Measurements from ENCODE around the gene TLE1. TPM values are rescaled to one million over a fixed set of nuclear protein-coding genes. Genes with fewer than 3 reads are reported as not detected.
A peak's percentile ranks its signal among the peaks of the same experiment; 100 is the strongest.

The TLE1 gene
- total RNA-seq, 1 experiment from 2014 or later: 49.0 TPM

DNA sequence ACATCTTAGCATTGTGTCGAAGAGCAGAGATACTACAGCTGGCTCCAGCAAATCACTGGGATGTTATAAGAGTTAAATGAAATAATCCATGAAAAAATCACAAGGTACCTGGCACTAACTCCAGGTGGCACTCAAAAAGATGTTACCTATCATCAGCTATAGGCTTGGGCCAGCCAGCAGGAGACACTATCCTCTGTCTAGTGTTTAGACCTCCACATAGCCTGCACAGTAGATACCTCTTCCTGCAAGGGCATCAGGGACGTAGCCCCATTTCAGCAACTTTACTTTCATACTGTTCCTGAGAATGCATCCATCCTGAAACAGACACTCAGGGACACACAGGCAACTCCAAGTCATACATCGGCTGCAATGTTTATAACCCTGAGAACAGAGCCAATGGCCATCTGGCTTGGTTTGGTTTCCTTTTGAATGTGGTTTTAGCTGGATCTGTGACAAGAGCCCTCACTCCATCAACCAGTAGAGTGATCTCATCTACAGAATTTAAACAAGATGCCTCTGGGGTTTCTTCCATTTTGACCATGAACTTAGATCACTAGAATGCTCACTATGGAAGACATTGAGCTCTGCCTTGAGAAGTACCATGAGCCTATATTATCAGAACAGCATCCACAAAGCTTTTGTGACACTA is 69.9 kb downstream of the TLE1 start:
- DNase-seq: no peak
- Histone ChIP-seq H3K4me1 (ENCODE audit: insufficient read depth, low read length) (no peaks in the 10 kb centered on the region), H3K4me3 (ENCODE audit: low read length) (no peak overlapping the region), H3K27ac (ENCODE audit: low read length) (no peak overlapping the region), H3K9ac (ENCODE audit: low read length) (no peak overlapping the region), H3K9me3 (ENCODE audit: low read length) (no peaks in the 10 kb centered on the region), H2AFZ (ENCODE audit: low read length) (no peak overlapping the region), H4K20me1 (ENCODE audit: low read length) (no peaks in the 10 kb centered on the region), H3K36me3 (ENCODE audit: low read depth, low read length) (peaks cover 5% of the 10 kb centered on the region; the same call in 1 of the 2 replicates), H3K79me2 (ENCODE audit: low read length) (no peaks in the 10 kb centered on the region), H3K4me2 (ENCODE audit: low read length) (no peak overlapping the region), H3K27me3 (ENCODE audit: low read length) (no peaks in the 10 kb centered on the region), H3F3A (ENCODE audit: low read length, unreplicated experiment) (no peaks in the 10 kb centered on the region), H3K9me2 (replicated peaks; ENCODE audit: low read length) (no peaks in the 10 kb centered on the region)
- TF ChIP-seq, protein P1, sequence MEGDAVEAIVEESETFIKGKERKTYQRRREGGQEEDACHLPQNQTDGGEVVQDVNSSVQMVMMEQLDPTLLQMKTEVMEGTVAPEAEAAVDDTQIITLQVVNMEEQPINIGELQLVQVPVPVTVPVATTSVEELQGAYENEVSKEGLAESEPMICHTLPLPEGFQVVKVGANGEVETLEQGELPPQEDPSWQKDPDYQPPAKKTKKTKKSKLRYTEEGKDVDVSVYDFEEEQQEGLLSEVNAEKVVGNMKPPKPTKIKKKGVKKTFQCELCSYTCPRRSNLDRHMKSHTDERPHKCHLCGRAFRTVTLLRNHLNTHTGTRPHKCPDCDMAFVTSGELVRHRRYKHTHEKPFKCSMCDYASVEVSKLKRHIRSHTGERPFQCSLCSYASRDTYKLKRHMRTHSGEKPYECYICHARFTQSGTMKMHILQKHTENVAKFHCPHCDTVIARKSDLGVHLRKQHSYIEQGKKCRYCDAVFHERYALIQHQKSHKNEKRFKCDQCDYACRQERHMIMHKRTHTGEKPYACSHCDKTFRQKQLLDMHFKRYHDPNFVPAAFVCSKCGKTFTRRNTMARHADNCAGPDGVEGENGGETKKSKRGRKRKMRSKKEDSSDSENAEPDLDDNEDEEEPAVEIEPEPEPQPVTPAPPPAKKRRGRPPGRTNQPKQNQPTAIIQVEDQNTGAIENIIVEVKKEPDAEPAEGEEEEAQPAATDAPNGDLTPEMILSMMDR (conservative IDR thresholded peaks at IDR 0.05; ENCODE audit: low read depth, low read length): 0 out of 2 replicates have a peak, but pooled peaks have one; percentile 15
- TF ChIP-seq EZH2phosphoT487 (IDR thresholded peaks at IDR 0.05; ENCODE audit: borderline replicate concordance, low read length) (no peak), EZH2 (IDR thresholded peaks at IDR 0.05; ENCODE audit: low read length, unreplicated experiment) (no peak)
- POLR2A ChIA-PET (ENCODE audit: unreplicated experiment): interaction anchor here (0.6 kb wide), 1 partner anchor 51 kb away, joined by 4 read pairs; no protein-coding TSS in a partner anchor
- BruUV-seq (replicated peaks): no TSS peak
- intact Hi-C loops (cut with micrococcal nuclease): loop anchor here (10.0 kb wide), 1 partner anchor 495 kb away; no protein-coding TSS in a partner anchor
- ATAC-seq: no peak
- CTCF ChIA-PET: no interaction called here

DNA sequence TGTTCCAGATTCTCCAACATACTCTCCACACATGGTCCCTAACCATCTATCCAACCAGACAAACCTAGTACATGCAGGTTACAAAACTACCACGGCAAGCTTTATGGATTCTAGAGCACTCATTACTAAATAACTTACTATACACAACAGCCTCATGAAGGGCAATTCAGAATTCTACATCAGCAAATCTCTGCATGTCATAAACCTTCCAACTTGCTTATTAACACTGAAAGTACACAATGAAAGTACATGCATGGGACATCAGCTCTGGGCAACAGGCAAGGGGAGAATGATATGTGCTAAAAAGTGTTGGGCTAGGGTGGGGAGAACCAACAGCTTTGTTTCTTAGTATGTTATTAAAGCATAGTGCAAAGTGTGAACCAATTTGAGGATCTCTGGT is 70.4 kb downstream of the TLE1 start:
- Histone ChIP-seq H3K4me3 (ENCODE audit: low read length) (no peak overlapping the region), H3K4me1 (ENCODE audit: insufficient read depth, low read length) (no peaks in the 10 kb centered on the region), H3K9me3 (ENCODE audit: low read length) (no peaks in the 10 kb centered on the region), H3F3A (ENCODE audit: low read length, unreplicated experiment) (no peaks in the 10 kb centered on the region), H4K20me1 (ENCODE audit: low read length) (no peaks in the 10 kb centered on the region), H3K9me2 (replicated peaks; ENCODE audit: low read length) (no peaks in the 10 kb centered on the region), H3K79me2 (ENCODE audit: low read length) (no peaks in the 10 kb centered on the region), H2AFZ (ENCODE audit: low read length) (no peak overlapping the region), H3K27ac (ENCODE audit: low read length) (no peak overlapping the region), H3K4me2 (ENCODE audit: low read length) (no peak overlapping the region), H3K36me3 (ENCODE audit: low read depth, low read length) (peaks cover 5% of the 10 kb centered on the region; the same call in 1 of the 2 replicates), H3K9ac (ENCODE audit: low read length) (no peak overlapping the region), H3K27me3 (ENCODE audit: low read length) (no peaks in the 10 kb centered on the region)
- BruUV-seq (replicated peaks): no TSS peak
- POLR2A ChIA-PET (ENCODE audit: unreplicated experiment): no interaction called here
- ATAC-seq: no peak
- CTCF ChIA-PET: no interaction called here
- TF ChIP-seq, protein P1 (conservative IDR thresholded peaks at IDR 0.05; ENCODE audit: low read depth, low read length): no peak
- TF ChIP-seq EZH2phosphoT487 (IDR thresholded peaks at IDR 0.05; ENCODE audit: borderline replicate concordance, low read length) (no peak), EZH2 (IDR thresholded peaks at IDR 0.05; ENCODE audit: low read length, unreplicated experiment) (no peak)
- intact Hi-C loops (cut with micrococcal nuclease): no loop called here
- no peak for DNase-seq

DNA sequence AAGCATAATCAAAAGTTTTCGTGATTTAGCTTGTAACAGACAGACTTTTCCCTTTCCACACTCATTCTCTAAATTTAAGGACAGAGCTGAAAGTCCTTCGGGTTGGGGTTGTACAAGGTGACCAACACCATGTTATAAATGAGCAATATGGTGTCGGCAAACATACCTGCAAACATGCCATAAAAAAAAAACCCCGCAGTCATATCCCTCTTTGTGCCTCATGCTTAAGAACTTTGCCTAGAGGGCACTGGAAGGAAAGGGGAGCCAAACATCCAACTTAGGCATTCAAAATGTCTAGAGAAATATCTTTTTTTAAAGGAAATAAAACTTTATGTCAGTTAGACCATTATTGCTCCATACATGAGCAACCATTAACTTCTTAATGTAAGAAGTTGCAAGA is 73.2 kb downstream of the TLE1 start:
- Histone ChIP-seq H3K9ac (ENCODE audit: low read length) (no peak overlapping the region), H3K36me3 (ENCODE audit: low read depth, low read length) (peaks cover 11% of the 10 kb centered on the region; the same call in 1 of the 2 replicates), H2AFZ (ENCODE audit: low read length) (no peak overlapping the region), H3K27me3 (ENCODE audit: low read length) (no peaks in the 10 kb centered on the region), H3K27ac (ENCODE audit: low read length) (no peak overlapping the region), H3K4me1 (ENCODE audit: insufficient read depth, low read length) (no peaks in the 10 kb centered on the region), H3K4me3 (ENCODE audit: low read length) (no peak overlapping the region), H3K79me2 (ENCODE audit: low read length) (no peaks in the 10 kb centered on the region), H3K4me2 (ENCODE audit: low read length) (no peak overlapping the region), H3F3A (ENCODE audit: low read length, unreplicated experiment) (no peaks in the 10 kb centered on the region), H3K9me3 (ENCODE audit: low read length) (no peaks in the 10 kb centered on the region), H4K20me1 (ENCODE audit: low read length) (no peaks in the 10 kb centered on the region), H3K9me2 (replicated peaks; ENCODE audit: low read length) (no peaks in the 10 kb centered on the region)
- no peak for TF ChIP-seq EZH2 (IDR thresholded peaks at IDR 0.05; ENCODE audit: low read length, unreplicated experiment)
- intact Hi-C loops (cut with micrococcal nuclease): no loop called here
- POLR2A ChIA-PET (ENCODE audit: unreplicated experiment): no interaction called here
- CTCF ChIA-PET: interaction anchor here (0.6 kb wide), 1 partner anchor 74 kb away, joined by 3 read pairs; no protein-coding TSS in a partner anchor
- BruUV-seq (replicated peaks): no TSS peak
- ATAC-seq (no peak), DNase-seq (no peak)

Measured in PC-3 (cell line).